HG02870 (cell line): ENCODE measurements around the gene VPS33A.

Experiments
- ATAC-seq: cut with Tn5 transposase; IDR thresholded peaks from one replicate; pipeline ENCODE4 v1.9.1; 2021; ENCODE audit warnings: mild to moderate bottlenecking, moderate library complexity; ENCODE audit not compliant: unreplicated experiment

VPS33A gene

GRCh38 chr12:122184517-122184916 lies 81.8 kb downstream of the VPS33A start:
- ATAC-seq, result no peak

GRCh38 chr12:122183588-122183940 lies 82.7 kb downstream of the VPS33A start:
- ATAC-seq, result no peak

GRCh38 chr12:122182887-122183587 lies 83.3 kb downstream of the VPS33A start, which contains the start of gene LRRC43:
Gene LRRC43, plus strand, starts transcription at chr12:122183123. Its CDS starts 22 bp downstream, at chr12:122183145.
- ATAC-seq, result no peak
